SK-N-MC (cell line): ENCODE results near the gene GLTP.

Source experiments
- EZH2 ChIP-seq: fragments of 200-600 bp; sonication (generic); IDR thresholded peaks from one replicate; pipeline ENCODE4 v1.6.1; 2017; ENCODE audit warnings: antibody characterized with exemption
- POLR2AphosphoS5 ChIP-seq: IDR thresholded peaks from 2 replicates; pipeline ENCODE4 v1.6.1; 2012; ENCODE audit warnings: mild to moderate bottlenecking, low read depth, low read length, borderline replicate concordance

GRCh38 chr12:109875572-109876131 lies 4.7 kb downstream of the GLTP start:
- TF ChIP-seq EZH2, result no peak
- no peak for TF ChIP-seq POLR2AphosphoS5
